Stimulated activated CD4-positive, alpha-beta T cell treated with anti-CD3 and anti-CD28 coated beads, Interleukin-15, amount 100 ng/mL, for 24 hours (primary cell): ENCODE data around the gene LAMA2.

Experiments used
- DNase-seq: peaks from one replicate; pipeline ENCODE4 v3.0.0-alpha.2; 2020

Gene LAMA2

GRCh38 chr6:129276461-129276860 is 393.5 kb downstream of the LAMA2 start:
- DNase-seq = no peak

- DNase-seq = no peak
Observed at GRCh38 chr6:129276986-129277385, 394.0 kb downstream of the LAMA2 start.

DNA sequence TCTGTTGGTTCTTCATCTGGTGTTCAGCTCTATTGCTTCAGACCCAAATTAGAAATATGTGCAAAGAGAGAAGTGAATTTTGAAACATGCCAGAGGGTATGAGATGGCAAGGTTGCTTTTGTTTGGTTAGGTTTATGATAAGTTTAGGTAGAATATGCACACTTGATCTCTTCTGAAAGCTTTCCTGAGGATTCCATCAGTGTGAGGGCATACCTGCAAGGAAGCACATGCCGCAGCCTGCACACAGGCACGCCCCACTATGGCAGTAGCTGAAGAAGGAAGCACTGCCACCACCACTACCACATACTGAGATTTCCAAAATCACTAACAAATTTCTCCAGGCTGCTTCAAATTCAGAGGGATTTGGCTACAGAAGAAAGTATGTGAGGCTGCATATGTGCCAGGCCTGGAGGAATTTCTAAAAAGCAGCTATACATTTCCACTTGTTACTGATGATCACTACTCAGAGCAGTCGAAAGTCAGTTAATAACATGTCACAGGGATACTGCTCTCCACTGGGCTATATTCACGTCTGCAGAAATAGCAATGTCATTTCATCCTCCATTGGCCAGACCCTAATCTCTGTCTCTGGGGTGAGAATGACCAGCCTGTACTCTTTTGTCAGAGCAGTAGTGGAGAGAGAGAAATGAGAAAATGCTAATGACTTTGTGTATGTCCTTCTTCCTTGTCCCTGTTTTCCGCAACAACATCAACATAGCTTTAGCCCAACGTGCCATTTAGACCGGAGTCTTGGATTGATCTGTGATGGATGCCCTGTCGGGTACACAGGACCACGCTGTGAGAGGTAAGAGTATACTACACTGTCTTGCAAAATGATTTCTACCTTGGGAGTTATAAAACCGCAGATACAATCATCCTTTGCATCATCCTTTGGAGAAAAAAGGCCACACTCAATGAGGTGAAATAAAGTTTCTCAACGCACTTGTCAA is 396.7 kb downstream of the LAMA2 start:
- no peak for DNase-seq

- no peak for DNase-seq
Observed at GRCh38 chr6:129280293-129280644, 397.3 kb downstream of the LAMA2 start.

DNA sequence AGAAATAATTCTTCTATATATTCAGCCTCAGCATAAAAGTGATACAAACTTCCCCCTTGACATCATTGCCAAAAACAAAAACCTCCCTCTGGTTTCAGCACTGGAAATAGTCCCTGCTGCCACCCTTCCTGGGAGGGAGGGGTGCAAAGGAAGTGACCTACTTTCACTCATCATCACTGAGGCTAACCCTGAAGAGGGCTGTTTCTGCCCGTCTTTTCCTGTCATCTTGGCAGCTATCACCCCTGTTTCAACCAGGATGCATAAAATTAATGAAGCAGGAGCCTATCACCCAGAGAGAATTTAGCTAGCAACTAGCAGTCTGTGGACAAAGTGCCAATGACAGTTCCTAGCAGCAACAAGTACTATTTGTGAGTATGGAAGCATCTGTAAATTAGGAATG is 397.8 kb downstream of the LAMA2 start:
- DNase-seq = peak; percentile 38

GRCh38 chr6:129281168-129281796 is 398.3 kb downstream of the LAMA2 start:
- DNase-seq = no peak

- DNase-seq = no peak
Observed at GRCh38 chr6:129282019-129282418, 399.1 kb downstream of the LAMA2 start.

GRCh38 chr6:129284225-129284624 is 401.3 kb downstream of the LAMA2 start:
- no peak for DNase-seq

DNA sequence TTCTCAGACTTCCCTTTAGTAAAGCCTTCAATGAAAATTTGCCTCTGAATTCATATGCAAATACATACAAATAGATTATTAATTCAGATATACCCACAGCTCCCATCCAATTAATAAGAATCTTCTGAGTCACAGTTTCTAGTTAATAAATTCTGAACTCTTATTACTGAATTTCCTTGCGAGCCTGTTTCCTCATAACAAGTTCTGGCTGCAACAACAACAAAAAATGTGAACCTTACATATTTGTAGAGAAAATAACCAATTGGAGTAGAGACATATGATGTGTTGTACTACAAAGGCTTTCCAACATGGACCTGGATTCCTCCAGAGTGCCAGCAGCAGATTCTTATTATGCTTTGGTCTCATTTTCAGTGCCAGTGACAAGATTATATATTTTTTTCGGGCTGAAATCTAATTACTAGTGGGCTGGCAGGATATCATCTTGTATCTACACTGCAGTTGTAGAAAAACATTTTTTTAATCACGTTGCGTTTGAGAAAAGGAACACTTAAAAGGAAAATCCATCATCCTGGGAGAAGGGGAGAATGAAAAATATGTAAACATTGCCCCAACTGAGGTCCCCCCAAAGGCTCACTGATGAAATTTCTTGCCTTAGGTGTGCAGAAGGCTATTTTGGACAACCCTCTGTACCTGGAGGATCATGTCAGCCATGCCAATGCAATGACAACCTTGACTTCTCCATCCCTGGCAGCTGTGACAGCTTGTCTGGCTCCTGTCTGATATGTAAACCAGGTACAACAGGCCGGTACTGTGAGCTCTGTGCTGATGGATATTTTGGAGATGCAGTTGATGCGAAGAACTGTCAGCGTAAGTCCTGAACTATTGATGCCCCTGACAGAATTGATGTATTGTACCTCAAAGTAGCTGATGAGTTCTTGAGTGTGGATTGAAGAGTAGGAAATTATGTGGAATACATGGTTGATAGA is 404.6 kb downstream of the LAMA2 start:
- no peak for DNase-seq

- DNase-seq = no peak
Observed at GRCh38 chr6:129289442-129289841, 406.5 kb downstream of the LAMA2 start.

- no peak for DNase-seq
Observed at GRCh38 chr6:129292836-129293235, 409.9 kb downstream of the LAMA2 start.

DNA sequence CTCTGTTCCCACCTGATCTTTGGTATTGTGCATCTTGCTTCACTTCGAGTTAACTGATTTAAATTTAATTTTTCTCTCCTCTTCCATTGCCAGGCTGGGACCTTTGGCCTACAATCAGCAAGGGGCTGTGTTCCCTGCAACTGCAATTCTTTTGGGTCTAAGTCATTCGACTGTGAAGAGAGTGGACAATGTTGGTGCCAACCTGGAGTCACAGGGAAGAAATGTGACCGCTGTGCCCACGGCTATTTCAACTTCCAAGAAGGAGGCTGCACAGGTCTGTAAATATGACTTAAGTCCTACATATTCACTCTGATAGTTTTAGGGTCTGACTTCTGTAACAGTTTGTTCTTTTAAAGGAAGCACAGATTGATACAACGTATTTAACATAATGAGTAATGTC is 414.7 kb downstream of the LAMA2 start:
- DNase-seq = no peak

- no peak for DNase-seq
Observed at GRCh38 chr6:129302671-129303070, 419.7 kb downstream of the LAMA2 start.

DNA sequence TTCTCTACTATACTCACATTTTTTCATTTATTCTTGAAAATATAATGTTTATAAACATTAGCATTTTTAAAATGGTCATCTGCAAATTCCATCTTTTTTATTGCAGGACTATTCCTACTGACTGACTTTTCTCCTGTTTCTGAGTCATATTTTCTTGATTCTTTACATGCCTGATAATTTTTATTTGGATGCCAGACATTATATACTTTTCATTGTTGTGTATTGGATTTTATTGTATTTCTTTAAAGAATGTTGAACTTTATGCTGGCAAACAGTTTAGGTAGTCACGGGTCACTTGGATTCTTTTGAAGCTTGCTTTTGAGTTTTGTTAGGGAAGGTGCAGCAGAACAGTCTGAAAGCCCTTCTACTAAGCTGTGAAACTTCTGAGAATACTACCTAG is 423.9 kb downstream of the LAMA2 start:
- DNase-seq = no peak

- no peak for DNase-seq
Observed at GRCh38 chr6:129307845-129308244, 424.9 kb downstream of the LAMA2 start.

DNA sequence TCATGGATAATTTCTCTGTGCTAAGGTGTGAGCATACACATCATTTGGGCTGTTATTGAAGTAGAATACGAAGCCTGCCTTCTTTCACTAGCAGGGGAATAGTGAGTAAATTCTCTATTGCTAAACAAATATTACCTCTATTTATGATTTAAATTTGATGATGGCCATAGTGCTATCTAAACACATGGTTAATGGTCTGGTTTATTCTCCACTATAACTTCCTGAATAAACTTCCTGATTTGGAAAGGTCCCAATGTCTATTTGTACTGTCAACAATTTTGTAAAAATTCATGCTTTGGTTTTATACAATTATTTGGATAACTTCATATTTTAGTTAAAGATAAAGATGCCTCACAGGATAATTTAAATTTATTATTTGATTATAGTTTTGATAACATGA is 426.2 kb downstream of the LAMA2 start:
- no peak for DNase-seq

- DNase-seq = no peak
Observed at GRCh38 chr6:129312880-129313279, 429.9 kb downstream of the LAMA2 start.

GRCh38 chr6:129314575-129314974 is 431.6 kb downstream of the LAMA2 start:
- no peak for DNase-seq

DNA sequence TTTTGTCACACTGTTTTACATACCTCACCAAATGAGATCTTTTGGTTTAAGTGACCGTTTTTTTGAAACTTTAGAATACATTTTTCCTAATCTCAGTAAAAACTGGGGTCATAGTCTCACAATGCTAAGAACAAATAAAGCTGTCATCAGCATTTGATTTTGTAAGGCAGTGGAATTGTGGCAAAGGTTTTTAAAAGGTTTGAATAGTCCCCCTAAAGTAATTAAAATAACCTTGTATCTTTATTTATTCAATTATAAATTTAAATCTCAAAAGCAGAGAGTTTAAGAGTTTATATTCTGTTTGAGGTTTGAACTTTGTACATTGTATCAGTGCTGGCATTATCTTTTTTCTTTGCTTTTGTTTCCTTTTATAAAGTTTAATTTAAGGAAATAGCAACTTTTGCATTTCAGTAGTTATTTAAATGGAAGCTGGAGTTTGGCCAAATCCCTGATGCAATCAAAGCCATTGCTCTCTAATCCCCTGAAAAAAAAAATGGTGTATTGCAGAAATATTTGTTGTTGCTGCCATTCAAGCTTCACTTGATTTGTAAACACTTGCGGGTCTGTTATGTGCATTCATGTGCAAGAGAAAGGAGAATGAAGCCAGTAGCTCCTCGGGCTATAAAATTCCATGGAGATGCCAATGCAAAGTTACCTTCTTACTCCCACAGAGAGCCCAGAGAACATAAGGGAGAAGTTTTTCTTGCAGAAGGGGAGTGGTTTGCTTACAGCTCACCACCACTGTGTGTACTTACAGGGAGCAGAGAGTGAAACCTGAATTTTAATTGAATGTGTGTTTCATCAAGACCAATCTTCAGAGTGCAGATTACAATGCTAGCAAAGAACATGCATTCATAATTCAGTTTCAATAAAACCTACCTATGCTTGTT is 435.2 kb downstream of the LAMA2 start:
- DNase-seq = no peak

- no peak for DNase-seq
Observed at GRCh38 chr6:129320892-129321291, 438.0 kb downstream of the LAMA2 start.

DNA sequence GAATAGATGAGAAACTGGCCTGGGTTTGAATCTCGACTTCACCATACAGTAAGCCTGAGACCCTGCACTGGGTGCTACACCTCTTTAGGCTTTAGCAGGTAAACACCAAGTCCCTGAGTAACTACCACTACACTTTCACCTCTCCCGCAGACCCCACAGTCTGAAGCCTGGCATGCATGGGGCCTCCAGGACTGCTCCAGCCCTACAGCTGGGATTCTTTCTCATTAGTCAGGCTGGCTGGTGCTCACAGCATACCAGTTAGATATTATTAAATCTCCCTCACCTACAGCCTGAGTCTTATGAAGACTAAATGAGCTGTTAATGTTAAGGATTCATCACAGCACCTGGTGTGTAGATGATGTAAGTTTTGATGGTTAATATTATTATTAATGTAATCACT is 438.4 kb downstream of the LAMA2 start:
- no peak for DNase-seq

DNA sequence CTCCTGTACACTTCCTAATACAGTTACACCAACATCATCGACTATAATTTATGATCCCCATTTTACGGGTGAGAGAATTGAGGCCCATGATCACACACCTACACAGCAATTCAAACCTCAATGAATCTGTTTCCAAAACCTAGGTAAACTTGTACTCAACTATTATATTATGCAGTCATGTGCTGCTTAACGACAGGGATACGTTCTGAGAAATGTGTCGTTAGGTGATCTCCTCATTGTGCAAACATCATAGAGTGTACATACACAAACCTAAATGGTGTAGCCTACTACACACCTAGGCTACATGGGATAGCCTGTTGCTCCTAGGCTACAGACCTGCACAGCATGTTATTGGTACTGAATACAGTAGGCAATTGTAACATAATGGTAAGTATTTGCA is 441.4 kb downstream of the LAMA2 start:
- DNase-seq = no peak
